ENCODE data around the gene SLC39A1.

GRCh38 chr1:153926405-153926804 lies 36.9 kb downstream of the SLC39A1 start:
- TF ChIP-seq EZH2 (IDR thresholded peaks at IDR 0.05; ENCODE audit: borderline replicate concordance, low read depth, low read length, severe bottlenecking) (no peak), CTCF (IDR thresholded peaks at IDR 0.05; ENCODE audit: borderline replicate concordance, extremely low read depth, low read length, poor library complexity, severe bottlenecking) (no peak)
